Kidney (tissue), 14 donors: Measurements from ENCODE around the gene LMCD1. TPM values are rescaled to one million over a fixed set of nuclear protein-coding genes. Genes with fewer than 3 reads are reported as not detected.

Experiments used
- DNase-seq, 5 donors: peaks; one replicate each; pipeline ENCODE4 v3.0.0-alpha.2; 2013 to 2020
- FAIRE-seq: peaks from 2 replicates; lab custom pipeline; 2012; peaks lifted over from hg19 to GRCh38; lab: Jason Lieb, UNC
- H3K27ac ChIP-seq, 2 donors: one replicate each; pipeline ENCODE4 v1.7.0; 2013; ENCODE audit warnings: low read depth in 2 of 2, low read length in 2 of 2, inconsistent platforms in 1 of 2
- H3K27me3 ChIP-seq: one replicate; pipeline ENCODE4 v1.7.1; 2013; ENCODE audit warnings: low read length, inconsistent platforms; ENCODE audit not compliant: control insufficient read depth, insufficient read depth
- H3K36me3 ChIP-seq, 3 donors: one replicate each; pipeline versions ENCODE4 v1.7.0 to v1.7.1; 2013; ENCODE audit warnings: low read length in 3 of 3, control low read depth in 1 of 3, inconsistent platforms in 1 of 3; ENCODE audit not compliant: insufficient read depth in 3 of 3, control insufficient read depth in 2 of 3
- H3K4me1 ChIP-seq, 3 donors: one replicate each; pipeline versions ENCODE4 v1.7.0 to v1.7.1; 2013; ENCODE audit warnings: low read length in 3 of 3, inconsistent platforms in 1 of 3, low read depth in 1 of 3; ENCODE audit not compliant: control insufficient read depth in 2 of 3, insufficient read depth in 2 of 3
- H3K4me3 ChIP-seq, 3 donors: one replicate each; pipeline versions ENCODE4 v1.7.0 to v1.8.1; 2013; ENCODE audit warnings: low read length in 3 of 3, control low read depth in 1 of 3, inconsistent platforms in 1 of 3
- H3K9ac ChIP-seq, 3 donors: one replicate each; pipeline versions ENCODE4 v1.7.0 to v1.7.1; 2013; ENCODE audit warnings: low read length in 3 of 3, control low read depth in 1 of 3, inconsistent platforms in 1 of 3
- H3K9me3 ChIP-seq, 3 donors: one replicate each; pipeline versions ENCODE4 v1.7.0 to v1.7.1; 2013; ENCODE audit warnings: low read length in 3 of 3, control low read depth in 1 of 3, inconsistent platforms in 1 of 3; ENCODE audit not compliant: control insufficient read depth in 2 of 3, insufficient read depth in 1 of 3
- intact Hi-C: fragments of 100-400 bp; cut with DNase I; formaldehyde crosslinking; loops from one replicate; pipeline ENCODE4 v1.11.1; 2022
- polyA plus RNA-seq: library from polyadenylated mRNA; stranded (reverse); fragments of 350-450 nt; fragmentation: Illumina TruSeq; extraction: RNeasy Lipid Tissue Mini Kit (QIAGEN cat#74804); gene quantifications from one replicate; pipeline ENCODE4 v1.2.3, GENCODE V29; 2014; ENCODE audit warnings: low read depth, low replicate concordance; ENCODE audit not compliant: insufficient read depth
- total RNA-seq: library from RNA; stranded (reverse); fragmentation: NEBNext Ultra II Directional; extraction: Animal tissue kit (Norgen Biotek cat#: 25700); gene quantifications from one replicate; pipeline ENCODE4 v1.2.1, GENCODE V29; 2021
- TF ChIP-seq, protein P1 (sequence below): IDR thresholded peaks from 3 replicates; pipeline ENCODE4 v1.5.1; 2012; ENCODE audit warnings: mild to moderate bottlenecking, moderate library complexity, borderline replicate concordance; ENCODE audit not compliant: insufficient read depth; ENCODE audit errors: extremely low read depth
- donor health status: control.
- donor health status: control.
- donor health status: control.
- donor health status: control.
- donor health status: control.
- donor health status: DM: yes; HTN: yes; CAD: no.
- donor health status: Normal renal cell carcinoma (clear cell type).

LMCD1 gene
- total and polyA plus RNA-seq, 2 donors from 2014 or later: 24.3 to 65.4 TPM

- Histone ChIP-seq H3K27ac (peak overlapping the region in 1 of 2 donors; percentile 23), H3K9me3 (no peaks in the 10 kb centered on the region), H3K36me3 (peaks cover 3 to 12% (median 5%) of the 10 kb centered on the region in 3 donors), H3K4me3 (no peak overlapping the region), H3K27me3 (no peaks in the 10 kb centered on the region), H3K9ac (no peak overlapping the region), H3K4me1 (no peaks in the 10 kb centered on the region)
- TF ChIP-seq, protein P1, sequence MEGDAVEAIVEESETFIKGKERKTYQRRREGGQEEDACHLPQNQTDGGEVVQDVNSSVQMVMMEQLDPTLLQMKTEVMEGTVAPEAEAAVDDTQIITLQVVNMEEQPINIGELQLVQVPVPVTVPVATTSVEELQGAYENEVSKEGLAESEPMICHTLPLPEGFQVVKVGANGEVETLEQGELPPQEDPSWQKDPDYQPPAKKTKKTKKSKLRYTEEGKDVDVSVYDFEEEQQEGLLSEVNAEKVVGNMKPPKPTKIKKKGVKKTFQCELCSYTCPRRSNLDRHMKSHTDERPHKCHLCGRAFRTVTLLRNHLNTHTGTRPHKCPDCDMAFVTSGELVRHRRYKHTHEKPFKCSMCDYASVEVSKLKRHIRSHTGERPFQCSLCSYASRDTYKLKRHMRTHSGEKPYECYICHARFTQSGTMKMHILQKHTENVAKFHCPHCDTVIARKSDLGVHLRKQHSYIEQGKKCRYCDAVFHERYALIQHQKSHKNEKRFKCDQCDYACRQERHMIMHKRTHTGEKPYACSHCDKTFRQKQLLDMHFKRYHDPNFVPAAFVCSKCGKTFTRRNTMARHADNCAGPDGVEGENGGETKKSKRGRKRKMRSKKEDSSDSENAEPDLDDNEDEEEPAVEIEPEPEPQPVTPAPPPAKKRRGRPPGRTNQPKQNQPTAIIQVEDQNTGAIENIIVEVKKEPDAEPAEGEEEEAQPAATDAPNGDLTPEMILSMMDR: no peak
- no peak for DNase-seq
- FAIRE-seq: no peak
- intact Hi-C loops: no loop called here
These were observed 71.8 kb downstream of the LMCD1 start for GRCh38 chr3:8573342-8573926.

GRCh38 chr3:8574040-8574669 lies 72.5 kb downstream of the LMCD1 start:
- Histone ChIP-seq H3K4me1 (no peaks in the 10 kb centered on the region), H3K27ac (no peak overlapping the region), H3K9me3 (no peaks in the 10 kb centered on the region), H3K27me3 (no peaks in the 10 kb centered on the region), H3K4me3 (no peak overlapping the region), H3K9ac (no peak overlapping the region), H3K36me3 (peaks cover 0 to 9% (median 3%) of the 10 kb centered on the region in 3 donors)
- intact Hi-C loops: no loop called here
- DNase-seq (no peak), FAIRE-seq (no peak)
- TF ChIP-seq, protein P1: no peak

- TF ChIP-seq, protein P1: no peak
- Histone ChIP-seq H3K4me1 (no peaks in the 10 kb centered on the region), H3K36me3 (peaks cover 0 to 6% (median 3%) of the 10 kb centered on the region in 3 donors), H3K27me3 (no peaks in the 10 kb centered on the region), H3K9ac (no peak overlapping the region), H3K4me3 (no peak overlapping the region), H3K9me3 (no peaks in the 10 kb centered on the region), H3K27ac (no peak overlapping the region)
- FAIRE-seq (no peak), DNase-seq (no peak)
- intact Hi-C loops: no loop called here
These were observed 73.2 kb downstream of the LMCD1 start for GRCh38 chr3:8574670-8575322.
